ENCODE measurements around the gene TIMD4.
"Not testable (repeated sequence)": the region's sequence is repeated elsewhere in the genome, so short reads cannot be mapped to it uniquely, and the experiment has no call there.

Gene TIMD4
- total RNA-seq: 5.6 reads per million, percentile 22 among the genes with 10 or more reads in this experiment

- no peak for DNase-seq
Observed at GRCh38 chr5:156963125-156963524, at the start of gene TIMD4. Gene TIMD4, minus strand, starts transcription at chr5:156963226. Its CDS starts 28 bp downstream, at chr5:156963198.

- DNase-seq: no peak
Observed at GRCh38 chr5:157006262-157006661, 43.2 kb upstream of the TIMD4 start.

GRCh38 chr5:157004893-157005551 lies 42.0 kb upstream of the TIMD4 start:
- DNase-seq: no peak

- no peak for DNase-seq
Observed at GRCh38 chr5:156991714-156992113, 28.7 kb upstream of the TIMD4 start.

- DNase-seq: no peak
Observed at GRCh38 chr5:156984064-156984463, 21.0 kb upstream of the TIMD4 start.

GRCh38 chr5:156981481-156981880 lies 18.5 kb upstream of the TIMD4 start:
- no peak for DNase-seq

- no peak for DNase-seq
Observed at GRCh38 chr5:156974328-156974727, 11.3 kb upstream of the TIMD4 start.

- DNase-seq: no peak
Observed at GRCh38 chr5:156971848-156972525, 9.0 kb upstream of the TIMD4 start.

GRCh38 chr5:156971415-156971814 lies 8.4 kb upstream of the TIMD4 start:
- no peak for DNase-seq

GRCh38 chr5:156967386-156967785 lies 4.4 kb upstream of the TIMD4 start:
- not testable (repeated sequence) for DNase-seq

- no peak for DNase-seq
Observed at GRCh38 chr5:156956321-156956720, 6.7 kb downstream of the TIMD4 start.

GRCh38 chr5:156951359-156951758 lies 11.7 kb downstream of the TIMD4 start:
- no peak for DNase-seq

GRCh38 chr5:156950716-156951115 lies 12.3 kb downstream of the TIMD4 start:
- no peak for DNase-seq

GRCh38 chr5:156949424-156949823 lies 13.6 kb downstream of the TIMD4 start:
- DNase-seq: no peak

- no peak for DNase-seq
Observed at GRCh38 chr5:156947925-156948324, 15.1 kb downstream of the TIMD4 start.

- DNase-seq: no peak
Observed at GRCh38 chr5:156942064-156942463, 21.0 kb downstream of the TIMD4 start.

- DNase-seq: not testable (repeated sequence)
Observed at GRCh38 chr5:156940462-156940861, 22.6 kb downstream of the TIMD4 start.

- no peak for DNase-seq
Observed at GRCh38 chr5:156936972-156937371, 26.1 kb downstream of the TIMD4 start.

GRCh38 chr5:156934450-156935211 lies 28.4 kb downstream of the TIMD4 start:
- peak; percentile 34 for DNase-seq

- no peak for DNase-seq
Observed at GRCh38 chr5:156929366-156929948, 33.6 kb downstream of the TIMD4 start.

- no peak for DNase-seq
Observed at GRCh38 chr5:156927545-156927944, 35.5 kb downstream of the TIMD4 start.

GRCh38 chr5:156925767-156926166 lies 37.3 kb downstream of the TIMD4 start:
- not testable (repeated sequence) for DNase-seq

GRCh38 chr5:156922207-156922792 lies 40.7 kb downstream of the TIMD4 start:
- no peak for DNase-seq
